Globus pallidus (tissue), 1 donor: ENCODE measurements around the gene ARF5.

ENCODE experiments used
- DNase-seq: peaks from one replicate; pipeline ENCODE4 v3.0.0-alpha.2; 2015; ENCODE audit warnings: low spot score

Gene ARF5

GRCh38 chr7:127635659-127636285, 47.6 kb downstream of the ARF5 start:
- no peak for DNase-seq

- DNase-seq, result no peak
Observed at GRCh38 chr7:127638197-127638596, 50.0 kb downstream of the ARF5 start.
